Right ventricle myocardium superior (tissue), 1 donor: ENCODE results near the gene CLEC2D. TPM values are rescaled to one million over a fixed set of nuclear protein-coding genes. Genes with fewer than 3 reads are reported as not detected.
A peak's percentile ranks its signal among the peaks of the same experiment; 100 is the strongest.
"Not testable (repeated sequence)": the region's sequence is repeated elsewhere in the genome, so short reads cannot be mapped to it uniquely, and the experiment has no call there.

Source experiments
- ATAC-seq: fragments of 200-7000 bp; cut with Tn5 transposase; one replicate; pipeline ENCODE4 v1.9.1; 2020; ENCODE audit warnings: mild to moderate bottlenecking; ENCODE audit not compliant: poor library complexity
- DNase-seq: peaks from one replicate; pipeline ENCODE4 v3.0.0-alpha.2; 2020
- intact Hi-C: fragments of 100-400 bp; cut with DNase I; formaldehyde crosslinking; loops from one replicate; pipeline ENCODE4 v1.11.2; 2022
- total RNA-seq: library from RNA; stranded (reverse); fragmentation: NEBNext Ultra II Directional; extraction: Animal tissue kit (Norgen Biotek cat#: 25700); gene quantifications from one replicate; pipeline ENCODE4 v1.2.1, GENCODE V29; 2021
- donor health status: DM: no; HTN: yes; CAD: no; lungs with severe emphysema.

The CLEC2D gene
- total RNA-seq, 1 donor from 2014 or later = 4.5 TPM

- DNase-seq = no peak
- intact Hi-C loops = no loop called here
- ATAC-seq = no peak
Observed at GRCh38 chr12:9711664-9712063, 42.2 kb downstream of the CLEC2D start.

GRCh38 chr12:9713032-9713558 is 43.6 kb downstream of the CLEC2D start:
- DNase-seq, ATAC-seq, intact Hi-C loops: not testable (repeated sequence)

- intact Hi-C loops = no loop called here
- DNase-seq = no peak
- no peak for ATAC-seq
Observed at GRCh38 chr12:9717070-9717925, 47.8 kb downstream of the CLEC2D start.

GRCh38 chr12:9718968-9719367 is 49.5 kb downstream of the CLEC2D start:
- ATAC-seq = no peak
- intact Hi-C loops = no loop called here
- DNase-seq = no peak

- ATAC-seq (no peak), DNase-seq (no peak)
- intact Hi-C loops = no loop called here
Observed at GRCh38 chr12:9719790-9720189, 50.3 kb downstream of the CLEC2D start.

GRCh38 chr12:9721394-9722092 is 52.0 kb downstream of the CLEC2D start:
- no peak for DNase-seq
- intact Hi-C loops = no loop called here
- no peak for ATAC-seq

- ATAC-seq = no peak
- intact Hi-C loops = no loop called here
- DNase-seq = no peak
Observed at GRCh38 chr12:9724023-9724422, 54.5 kb downstream of the CLEC2D start.

- intact Hi-C loops = no loop called here
- DNase-seq (no peak), ATAC-seq (no peak)
Observed at GRCh38 chr12:9725213-9725870, 55.8 kb downstream of the CLEC2D start.

GRCh38 chr12:9727813-9728212 is 58.3 kb downstream of the CLEC2D start:
- ATAC-seq (no peak), DNase-seq (no peak)
- intact Hi-C loops = no loop called here

DNA sequence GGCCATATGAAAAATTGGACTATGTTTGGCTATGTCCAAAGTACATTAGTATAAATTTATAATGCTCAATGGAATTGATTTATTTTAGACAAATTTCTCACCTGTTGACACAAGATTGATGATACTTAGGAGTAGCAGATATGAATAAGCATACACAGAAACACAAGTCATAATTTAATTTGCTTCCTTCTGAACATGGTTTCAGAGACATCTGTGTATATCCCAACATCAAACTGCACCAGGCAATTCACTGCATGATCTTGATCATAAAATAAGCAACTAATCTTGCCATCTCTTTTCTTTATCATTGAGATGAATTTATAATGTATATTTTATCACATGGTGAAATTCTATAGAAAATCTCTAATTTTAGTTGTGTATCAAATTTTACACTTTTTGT is 59.6 kb downstream of the CLEC2D start:
- DNase-seq (no peak), ATAC-seq (no peak)
- intact Hi-C loops = no loop called here

- ATAC-seq (no peak), DNase-seq (no peak)
- intact Hi-C loops = no loop called here
Observed at GRCh38 chr12:9730011-9730410, 60.5 kb downstream of the CLEC2D start.

- ATAC-seq (no peak), DNase-seq (no peak)
- intact Hi-C loops = no loop called here
Observed at GRCh38 chr12:9730591-9730990, 61.1 kb downstream of the CLEC2D start.

- ATAC-seq = no peak
- intact Hi-C loops = no loop called here
- no peak for DNase-seq
Observed at GRCh38 chr12:9731393-9731792, 61.9 kb downstream of the CLEC2D start.

- intact Hi-C loops = no loop called here
- DNase-seq (no peak), ATAC-seq (peak; percentile 48)
Observed at GRCh38 chr12:9731797-9732196, 62.3 kb downstream of the CLEC2D start.

- no peak for DNase-seq
- no peak for ATAC-seq
- intact Hi-C loops = no loop called here
Observed at GRCh38 chr12:9732921-9733461, 63.5 kb downstream of the CLEC2D start, which contains the start of gene CLECL1. Gene CLECL1, minus strand, starts transcription at chr12:9733097.

GRCh38 chr12:9735601-9736000 is 66.1 kb downstream of the CLEC2D start:
- ATAC-seq (no peak), DNase-seq (no peak)
- intact Hi-C loops = no loop called here

GRCh38 chr12:9736936-9737705 is 67.6 kb downstream of the CLEC2D start:
- DNase-seq = no peak
- ATAC-seq = peak; percentile 51
- intact Hi-C loops = no loop called here

DNA sequence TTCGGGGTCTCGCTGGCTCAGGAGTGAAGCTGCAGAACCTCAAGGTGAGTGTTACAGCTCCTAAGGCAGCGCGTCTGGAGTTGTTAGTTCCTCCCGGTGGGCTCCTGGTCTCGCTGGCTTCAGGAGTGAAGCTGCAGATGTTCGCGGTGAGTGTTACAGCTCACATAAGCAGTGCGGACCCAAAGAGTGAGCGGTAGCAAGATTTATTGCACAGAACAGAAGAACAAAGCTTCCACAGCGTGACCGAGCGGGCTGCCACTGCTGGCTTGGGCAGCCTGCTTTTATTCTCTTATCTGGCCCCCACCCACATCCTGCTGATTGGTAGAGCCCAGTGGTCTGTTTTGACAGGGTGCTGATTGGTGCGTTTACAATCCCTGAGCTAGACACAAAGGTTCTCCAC is 69.4 kb downstream of the CLEC2D start:
- ATAC-seq, intact Hi-C loops, DNase-seq: not testable (repeated sequence)
